Right renal cortex interstitium (tissue), 3 donors: ENCODE measurements around the gene CDC14A. TPM values are rescaled to one million over a fixed set of nuclear protein-coding genes. Genes with fewer than 3 reads are reported as not detected.
"Not testable (repeated sequence)": the region's sequence is repeated elsewhere in the genome, so short reads cannot be mapped to it uniquely, and the experiment has no call there.

Experiments used
- DNase-seq, 3 donors: peaks; one replicate each; pipeline ENCODE4 v3.0.0-alpha.2; 2013; ENCODE audit warnings: low read depth in 3 of 3, low spot score in 2 of 3
- polyA plus RNA-seq, 3 donors: library from polyadenylated mRNA; unstranded; fragments of 120-200 nt; gene quantifications; one replicate each; pipeline ENCODE4 v1.2.1, GENCODE V29; 2013; ENCODE audit not compliant: insufficient read length in 3 of 3

The CDC14A gene
- polyA plus RNA-seq, 3 donors: 28.7 to 33.2 (median 30.3) TPM

DNA sequence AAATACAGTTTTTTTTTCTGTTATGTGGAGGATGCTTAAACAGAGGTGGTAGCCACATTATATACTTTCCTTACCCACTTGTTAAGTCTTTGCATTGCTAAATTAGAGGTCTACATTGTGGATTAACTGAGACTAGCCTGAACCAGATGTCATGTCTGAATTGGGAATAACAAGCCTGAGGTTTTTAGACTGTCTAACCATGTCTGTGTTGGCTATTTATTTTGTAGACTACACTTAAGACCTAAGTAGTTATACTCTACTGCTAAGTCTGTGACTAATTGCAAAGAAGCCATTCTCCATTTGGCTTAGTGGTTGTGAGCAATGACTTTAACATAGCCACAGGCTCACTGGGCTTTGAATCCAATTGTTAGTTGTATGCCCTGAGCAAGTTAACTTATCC lies 45.4 kb downstream of the CDC14A start:
- no peak for DNase-seq

- DNase-seq: no peak
These were observed 46.3 kb downstream of the CDC14A start for GRCh38 chr1:100398648-100399047.

GRCh38 chr1:100400404-100400803 lies 48.1 kb downstream of the CDC14A start:
- no peak for DNase-seq

DNA sequence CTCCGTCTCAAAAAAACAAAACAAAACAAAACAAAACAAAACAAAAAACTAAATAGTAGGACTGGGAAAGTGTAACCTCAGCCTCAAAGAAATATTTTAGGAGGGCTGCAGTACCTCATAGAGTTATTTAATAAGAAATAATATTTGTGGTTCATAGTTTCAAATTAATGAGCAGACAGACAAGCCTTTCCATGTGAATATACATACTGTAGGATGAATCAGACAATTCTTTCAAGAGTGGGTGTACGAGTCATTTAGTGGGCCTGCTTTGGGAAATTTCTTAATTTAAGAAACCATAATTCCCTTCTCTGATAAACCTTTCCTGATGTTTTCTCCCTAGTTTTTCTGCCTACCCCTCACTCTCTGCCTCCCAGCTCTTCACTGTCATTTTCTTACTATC lies 52.5 kb downstream of the CDC14A start:
- no peak for DNase-seq

- not testable (repeated sequence) for DNase-seq
These were observed 53.6 kb downstream of the CDC14A start for GRCh38 chr1:100405902-100406301.

DNA sequence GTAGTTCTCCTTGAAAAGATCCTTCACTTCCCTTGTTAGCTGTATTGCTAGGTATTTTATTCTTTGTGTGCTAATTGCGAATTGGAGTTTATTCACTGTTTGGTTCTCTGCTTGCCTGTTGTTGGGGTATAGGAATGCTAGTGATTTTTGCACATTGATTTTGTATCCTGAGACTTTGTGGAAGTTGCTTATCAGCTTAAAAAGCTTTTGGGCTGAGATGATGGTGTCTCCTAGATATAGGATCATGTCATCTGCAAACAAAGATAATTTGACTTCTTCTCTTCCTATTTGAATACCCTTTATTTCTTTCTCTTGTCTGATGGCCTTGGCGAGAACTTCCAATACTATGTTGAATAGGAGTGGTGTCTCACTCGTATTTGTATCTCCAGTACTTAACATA lies 55.1 kb downstream of the CDC14A start:
- DNase-seq: not testable (repeated sequence)

- DNase-seq: no peak
These were observed 58.7 kb downstream of the CDC14A start for GRCh38 chr1:100411019-100411418.

GRCh38 chr1:100411574-100411973 lies 59.3 kb downstream of the CDC14A start:
- no peak for DNase-seq

- DNase-seq: no peak
These were observed 60.7 kb downstream of the CDC14A start for GRCh38 chr1:100413035-100413434.

- no peak for DNase-seq
These were observed 62.6 kb downstream of the CDC14A start for GRCh38 chr1:100414693-100415497.

DNA sequence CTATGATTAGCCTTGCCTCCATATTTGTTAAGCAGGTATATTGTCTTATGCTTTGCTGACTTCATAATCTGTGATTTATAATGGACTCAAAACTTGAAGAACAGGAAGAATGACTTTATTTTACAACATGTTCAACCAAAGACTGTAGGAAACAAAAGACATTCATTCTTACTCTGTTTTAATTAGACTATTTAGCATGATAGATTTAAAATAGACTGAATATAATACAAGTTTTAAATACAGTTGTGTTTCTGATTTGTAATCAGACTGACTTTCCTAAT lies 63.1 kb downstream of the CDC14A start:
- no peak for DNase-seq

DNA sequence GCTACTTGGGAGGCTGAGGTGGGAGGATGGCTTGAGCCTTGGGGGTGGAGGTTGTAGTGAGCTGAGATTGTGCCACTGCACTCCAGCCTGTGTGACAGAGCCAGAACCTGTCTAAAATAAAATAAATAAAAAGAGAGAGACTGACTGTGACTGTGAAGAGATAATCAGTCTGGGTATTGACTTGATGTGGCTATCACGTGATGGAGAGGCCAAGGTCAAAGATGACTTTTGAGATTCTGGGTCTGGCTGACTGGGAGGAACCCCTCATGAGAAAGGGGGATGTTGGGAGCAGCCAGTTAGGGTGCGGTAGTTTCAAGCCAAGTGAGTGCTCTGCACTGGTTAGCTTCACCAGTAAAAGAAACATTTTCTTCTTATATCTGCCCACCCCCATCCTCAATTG lies 66.8 kb downstream of the CDC14A start:
- DNase-seq: no peak

DNA sequence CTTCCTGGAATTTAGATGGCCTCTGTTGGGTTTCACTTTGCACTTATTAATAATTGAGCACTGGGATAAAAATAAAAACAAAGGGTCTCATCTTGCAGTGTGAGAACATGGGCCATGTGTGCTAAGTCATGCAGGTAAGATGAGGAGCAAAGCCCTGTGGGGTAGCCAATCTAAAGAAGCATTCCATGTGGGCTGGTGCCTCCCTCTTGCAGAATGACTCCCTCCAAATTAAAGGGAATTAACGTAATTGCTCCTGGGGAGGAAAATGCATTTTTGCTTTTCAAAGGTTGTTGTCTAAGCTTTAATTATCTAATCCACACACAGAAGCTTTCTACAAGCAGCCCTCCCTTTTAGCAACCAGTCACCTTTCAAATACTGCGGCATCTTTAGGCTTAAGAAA lies 69.8 kb downstream of the CDC14A start:
- DNase-seq: no peak

DNA sequence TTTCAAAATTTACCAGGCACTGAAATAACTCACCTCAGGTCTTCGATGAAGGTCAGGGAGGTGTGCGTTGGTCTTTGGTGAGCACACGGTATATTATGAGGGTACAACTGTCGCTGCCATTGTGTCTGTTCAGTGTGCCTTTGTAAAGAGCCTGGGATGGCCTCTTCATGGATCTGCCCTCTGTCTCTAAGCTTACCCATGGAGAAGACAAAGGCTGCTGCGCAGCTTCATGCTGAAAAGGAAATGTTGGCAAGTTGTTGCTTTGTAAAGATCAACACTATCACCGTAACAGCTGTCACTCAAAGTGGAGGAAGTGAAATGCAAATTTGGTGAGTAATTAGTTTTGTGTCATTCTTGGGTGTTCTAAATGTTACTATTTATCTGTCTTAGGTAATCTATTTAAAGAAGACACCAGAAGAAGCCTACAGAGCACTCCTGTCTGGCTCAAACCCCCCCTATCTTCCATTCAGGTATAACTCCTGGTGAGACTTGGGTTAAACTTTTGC lies 71.6 kb downstream of the CDC14A start:
- no peak for DNase-seq

- no peak for DNase-seq
These were observed 75.9 kb downstream of the CDC14A start for GRCh38 chr1:100428160-100428559.

DNA sequence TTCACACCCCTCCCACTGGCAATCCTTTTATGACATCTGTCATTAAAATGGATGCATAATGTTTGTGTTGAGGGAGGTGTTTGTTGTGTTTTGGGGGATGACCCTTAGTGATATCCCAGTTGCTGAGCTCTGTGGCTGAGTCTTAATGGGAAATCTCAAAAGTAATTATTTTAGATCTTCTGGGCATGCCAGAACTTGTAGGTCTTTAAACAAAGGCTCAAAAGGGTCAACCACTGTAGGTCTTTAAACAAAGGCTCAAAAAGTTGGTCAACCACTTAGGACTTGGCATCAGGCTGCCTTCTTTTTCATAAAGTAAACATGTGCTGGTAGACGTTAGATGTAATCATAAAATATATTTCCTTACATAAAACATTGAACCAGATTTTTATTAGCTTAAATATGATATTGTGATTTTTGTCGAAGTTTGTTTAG lies 78.0 kb downstream of the CDC14A start:
- no peak for DNase-seq

DNA sequence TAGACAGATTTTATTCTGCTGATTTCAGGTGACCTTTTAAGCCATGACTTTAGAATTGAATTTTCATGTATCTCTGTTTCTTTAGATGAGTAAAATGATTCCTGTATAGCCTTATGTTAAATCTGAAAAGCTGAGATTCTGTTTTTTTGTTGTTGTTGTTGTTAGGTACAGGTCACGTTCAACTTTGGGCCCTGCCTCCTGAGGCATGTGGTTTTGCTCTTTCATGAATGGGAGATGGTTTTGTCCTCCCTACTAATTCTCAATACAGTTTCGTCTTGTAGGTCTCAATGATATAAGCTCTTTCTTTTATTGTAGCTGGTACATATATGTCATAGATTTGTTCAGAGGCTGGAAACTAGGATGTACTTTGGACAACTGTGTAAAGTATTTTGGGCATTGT lies 79.6 kb downstream of the CDC14A start:
- no peak for DNase-seq

DNA sequence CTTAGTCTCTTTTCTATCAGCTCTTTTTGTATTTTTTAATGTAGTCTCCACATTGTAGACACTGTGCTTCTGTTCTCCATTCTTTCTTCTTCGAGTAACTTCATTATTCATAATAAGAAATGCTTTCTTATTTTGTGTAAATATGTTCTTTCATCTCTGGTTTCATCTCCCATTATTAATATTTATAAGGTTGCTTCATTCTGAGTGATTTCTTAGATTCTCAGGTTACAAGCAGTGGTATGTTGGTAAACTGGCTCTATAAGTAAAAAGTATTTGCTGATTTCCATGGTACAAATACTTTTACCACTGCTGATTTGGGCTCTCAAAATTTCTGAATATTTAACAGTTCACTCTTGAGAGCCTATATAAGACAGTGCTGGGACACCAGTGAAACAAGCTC lies 81.3 kb downstream of the CDC14A start:
- DNase-seq: no peak

GRCh38 chr1:100434831-100435230 lies 82.5 kb downstream of the CDC14A start:
- DNase-seq: no peak

DNA sequence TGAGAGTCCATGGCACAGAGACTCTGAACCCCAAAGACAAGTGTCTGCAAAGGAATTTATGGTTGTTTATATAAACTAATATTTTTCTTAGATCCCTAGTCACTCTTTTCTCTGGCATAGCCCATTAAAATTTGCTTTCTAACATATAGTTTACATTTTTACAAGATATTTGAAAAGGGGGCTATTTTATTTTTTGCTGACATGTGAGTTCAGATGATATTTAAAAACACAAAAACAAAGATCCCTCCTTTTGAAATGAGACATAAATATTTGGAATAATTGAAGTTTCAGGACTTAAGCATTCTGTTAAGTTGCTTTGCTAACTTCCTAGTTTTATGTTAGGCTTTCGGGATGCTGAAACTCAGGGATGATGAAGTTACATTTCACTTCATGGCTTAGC lies 86.1 kb downstream of the CDC14A start:
- DNase-seq: no peak

- DNase-seq: no peak
These were observed 86.5 kb downstream of the CDC14A start for GRCh38 chr1:100438789-100439188.

GRCh38 chr1:100440075-100440809 lies 87.9 kb downstream of the CDC14A start:
- DNase-seq: no peak
